Thyroid gland (tissue), 4 donors: ENCODE data around the gene NGFR.

Experiments
- POLR2A ChIP-seq, 2 donors: fragments of 450-650 bp; IDR thresholded peaks; one replicate each; pipeline ENCODE4 v1.6.1; 2017; ENCODE audit warnings: antibody characterized with exemption in 2 of 2, mild to moderate bottlenecking in 2 of 2, moderate library complexity in 1 of 2
- TF ChIP-seq, protein P1 (sequence below), 6 experiments: fragments of 200-600 bp in 3 of 6; fragments of 450-650 bp in 3 of 6; sonication (generic) in 3 of 6; IDR thresholded peaks; one replicate each; pipeline ENCODE4 v1.5.1; 2016 to 2019; ENCODE audit warnings: antibody characterized with exemption in 6 of 6, mild to moderate bottlenecking in 2 of 6, inconsistent platforms in 1 of 6, moderate library complexity in 1 of 6

DNA sequence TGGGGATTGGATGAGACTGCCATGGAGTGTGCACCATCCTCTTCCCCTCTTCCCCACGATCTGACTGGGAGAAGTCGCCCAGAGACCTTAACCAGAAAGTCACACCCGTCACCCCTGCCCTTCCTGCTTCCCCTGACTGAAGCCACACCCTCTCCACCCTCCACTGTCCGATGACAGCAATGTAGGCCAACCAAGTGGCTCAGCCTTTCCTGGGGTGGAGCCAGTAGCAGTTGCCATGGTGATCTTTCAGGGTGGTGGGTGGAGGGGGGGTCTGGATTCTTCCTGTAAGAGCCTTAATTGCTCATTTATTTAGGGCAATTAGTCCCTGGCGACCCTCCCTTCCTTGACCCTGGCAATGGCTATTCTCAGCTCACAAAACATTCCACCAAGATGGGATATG, 42.9 kb upstream of the NGFR start:
- TF ChIP-seq, protein P1, sequence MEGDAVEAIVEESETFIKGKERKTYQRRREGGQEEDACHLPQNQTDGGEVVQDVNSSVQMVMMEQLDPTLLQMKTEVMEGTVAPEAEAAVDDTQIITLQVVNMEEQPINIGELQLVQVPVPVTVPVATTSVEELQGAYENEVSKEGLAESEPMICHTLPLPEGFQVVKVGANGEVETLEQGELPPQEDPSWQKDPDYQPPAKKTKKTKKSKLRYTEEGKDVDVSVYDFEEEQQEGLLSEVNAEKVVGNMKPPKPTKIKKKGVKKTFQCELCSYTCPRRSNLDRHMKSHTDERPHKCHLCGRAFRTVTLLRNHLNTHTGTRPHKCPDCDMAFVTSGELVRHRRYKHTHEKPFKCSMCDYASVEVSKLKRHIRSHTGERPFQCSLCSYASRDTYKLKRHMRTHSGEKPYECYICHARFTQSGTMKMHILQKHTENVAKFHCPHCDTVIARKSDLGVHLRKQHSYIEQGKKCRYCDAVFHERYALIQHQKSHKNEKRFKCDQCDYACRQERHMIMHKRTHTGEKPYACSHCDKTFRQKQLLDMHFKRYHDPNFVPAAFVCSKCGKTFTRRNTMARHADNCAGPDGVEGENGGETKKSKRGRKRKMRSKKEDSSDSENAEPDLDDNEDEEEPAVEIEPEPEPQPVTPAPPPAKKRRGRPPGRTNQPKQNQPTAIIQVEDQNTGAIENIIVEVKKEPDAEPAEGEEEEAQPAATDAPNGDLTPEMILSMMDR (IDR thresholded peaks at IDR 0.05), result no peak
- no peak for TF ChIP-seq POLR2A (IDR thresholded peaks at IDR 0.05)
